Karpas-422 (cell line): ENCODE measurements around the gene PNPO. TPM values are rescaled to one million over a fixed set of nuclear protein-coding genes. Genes with fewer than 3 reads are reported as not detected.
"Not testable (repeated sequence)": the region's sequence is repeated elsewhere in the genome, so short reads cannot be mapped to it uniquely, and the experiment has no call there.

Experiments used
- DNase-seq: peaks from one replicate; pipeline ENCODE4 v3.0.0-alpha.2; 2015
- H2AFZ ChIP-seq: fragments of 200-600 bp; sonication (generic); 2 replicates; pipeline ENCODE4 v1.6.1; 2014; ENCODE audit warnings: antibody characterized with exemption, low read length, mixed read lengths
- H3K27ac ChIP-seq: fragments of 200-600 bp; sonication (generic); 2 replicates; pipeline ENCODE4 v1.5.1; 2014; ENCODE audit warnings: mild to moderate bottlenecking, low read length, moderate library complexity
- H3K27me3 ChIP-seq: fragments of 200-600 bp; sonication (generic); 2 replicates; pipeline ENCODE4 v1.6.1; 2014; ENCODE audit warnings: low read length, mixed read lengths
- H3K36me3 ChIP-seq: fragments of 200-600 bp; sonication (generic); 2 replicates; pipeline ENCODE4 v1.6.1; 2014; ENCODE audit warnings: low read length, mixed read lengths; ENCODE audit not compliant: insufficient read depth
- H3K4me1 ChIP-seq: fragments of 200-600 bp; sonication (generic); 2 replicates; pipeline ENCODE4 v1.6.1; 2014; ENCODE audit warnings: mild to moderate bottlenecking, low read length, mixed read lengths
- H3K4me2 ChIP-seq: fragments of 200-600 bp; sonication (generic); 2 replicates; pipeline ENCODE4 v1.6.1; 2014; ENCODE audit warnings: low read length, low read depth, mild to moderate bottlenecking; ENCODE audit not compliant: poor library complexity, severe bottlenecking
- H3K4me3 ChIP-seq: fragments of 200-600 bp; sonication (generic); 2 replicates; pipeline ENCODE4 v1.5.1; 2014; ENCODE audit warnings: mild to moderate bottlenecking, antibody characterized with exemption, low read length, mixed read lengths
- H3K79me2 ChIP-seq: fragments of 200-600 bp; sonication (generic); 2 replicates; pipeline ENCODE4 v1.6.1; 2014; ENCODE audit warnings: mild to moderate bottlenecking, low read length, mixed read lengths
- H3K9ac ChIP-seq: fragments of 200-600 bp; sonication (generic); 2 replicates; pipeline ENCODE4 v1.6.0; 2014; ENCODE audit warnings: low read length
- H3K9me2 ChIP-seq: fragments of 200-600 bp; sonication (generic), shearing (Covaris generic); replicated peaks from 2 replicates; pipeline ENCODE4 v1.6.0; 2014; ENCODE audit warnings: mild to moderate bottlenecking, low read length, moderate library complexity; ENCODE audit not compliant: insufficient read depth
- H3K9me3 ChIP-seq: fragments of 300-700, 200-600 bp; sonication (generic); 2 replicates; pipeline ENCODE4 v1.6.1; 2014; ENCODE audit warnings: low read length, mixed read lengths
- H4K20me1 ChIP-seq: fragments of 200-600 bp; sonication (generic); 2 replicates; pipeline ENCODE4 v1.6.1; 2014; ENCODE audit warnings: mild to moderate bottlenecking, antibody characterized with exemption, low read length, low read depth; ENCODE audit not compliant: insufficient read depth
- total RNA-seq: library from RNA; depleted of rRNA; stranded (reverse); fragments of >200 nt; shearing (Covaris generic); gene quantifications from 2 replicates; pipeline ENCODE4 v1.2.3, GENCODE V29; 2014; ENCODE audit warnings: low replicate concordance

The PNPO gene
- total RNA-seq, 1 experiment from 2014 or later: 26.8 TPM

DNA sequence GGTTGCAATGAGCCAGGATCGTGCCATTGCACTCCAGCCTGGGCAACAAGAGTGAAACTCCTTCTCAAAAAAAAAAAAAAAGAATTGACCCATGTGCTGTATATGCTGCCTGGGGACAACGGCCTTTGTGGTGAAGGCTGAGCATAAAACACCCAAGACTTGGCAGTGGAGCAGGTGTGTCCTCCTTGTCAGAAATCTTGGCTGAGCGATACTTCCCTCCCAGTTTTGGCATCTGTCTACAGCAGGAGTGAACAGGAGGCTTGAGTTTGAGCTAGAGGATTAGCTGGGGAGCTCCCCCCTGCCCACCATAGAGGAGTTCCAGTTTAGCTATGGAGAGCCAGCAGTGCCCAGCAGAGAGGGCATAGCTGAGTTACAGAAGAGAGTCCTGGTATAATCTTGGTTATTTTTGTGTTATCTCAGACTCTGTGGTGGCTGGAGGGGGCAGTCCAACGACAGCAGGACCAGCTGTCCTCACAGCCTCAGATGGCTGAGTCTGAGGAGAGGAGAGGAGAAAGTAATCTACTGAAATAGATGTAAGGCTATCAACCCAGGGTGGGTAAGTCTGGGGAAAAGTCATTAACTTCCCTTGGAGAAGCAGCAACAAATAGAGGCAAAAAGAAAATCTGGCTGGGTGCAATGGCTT lies 26.9 kb upstream of the PNPO start:
- Histone ChIP-seq H3K36me3 (no peaks in the 10 kb centered on the region), H3K4me2 (no peak overlapping the region), H3K9me3 (no peaks in the 10 kb centered on the region), H3K27ac (no peak overlapping the region), H3K27me3 (no peaks in the 10 kb centered on the region), H4K20me1 (no peaks in the 10 kb centered on the region), H2AFZ (no peak overlapping the region), H3K9ac (no peak overlapping the region), H3K79me2 (peaks cover 19% of the 10 kb centered on the region), H3K4me3 (no peak overlapping the region), H3K9me2 (no peaks in the 10 kb centered on the region), H3K4me1 (no peaks in the 10 kb centered on the region)
- DNase-seq: no peak

DNA sequence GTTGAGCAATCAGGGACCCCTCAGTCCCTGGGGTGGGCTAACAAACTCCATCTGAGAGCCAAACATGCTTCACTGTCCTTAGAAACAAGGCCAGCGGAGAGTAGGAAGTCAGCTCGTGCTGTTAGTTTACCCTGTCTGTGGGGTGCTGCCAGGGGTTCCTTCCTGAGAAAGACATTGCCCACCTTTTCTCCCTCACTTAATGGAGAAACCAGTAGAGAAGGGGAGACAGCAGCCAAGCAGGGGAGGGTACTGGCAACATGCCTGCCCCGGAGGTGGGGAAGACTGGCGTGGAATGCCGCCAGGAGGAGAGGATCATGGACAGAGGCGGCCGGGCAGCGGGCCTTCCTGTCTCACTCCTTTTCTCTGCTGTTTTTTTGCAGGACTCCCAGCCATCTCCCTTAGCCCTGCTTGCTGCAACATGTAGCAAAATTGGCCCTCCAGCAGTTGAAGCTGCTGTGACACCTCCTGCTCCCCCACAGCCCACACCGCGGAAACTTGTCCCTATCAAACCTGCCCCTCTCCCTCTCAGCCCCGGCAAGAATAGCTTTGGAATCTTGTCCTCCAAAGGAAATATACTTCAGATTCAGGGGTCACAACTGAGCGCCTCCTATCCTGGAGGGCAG lies 25.5 kb upstream of the PNPO start:
- Histone ChIP-seq H2AFZ (no peak overlapping the region), H3K36me3 (no peaks in the 10 kb centered on the region), H3K4me2 (no peak overlapping the region), H3K9me2 (no peaks in the 10 kb centered on the region), H3K4me3 (no peak overlapping the region), H3K9ac (no peak overlapping the region), H3K27ac (no peak overlapping the region), H3K9me3 (no peaks in the 10 kb centered on the region), H3K27me3 (no peaks in the 10 kb centered on the region), H3K4me1 (no peaks in the 10 kb centered on the region), H4K20me1 (no peaks in the 10 kb centered on the region), H3K79me2 (peaks cover 7% of the 10 kb centered on the region; the same call in 1 of the 2 replicates)
- DNase-seq: no peak

DNA sequence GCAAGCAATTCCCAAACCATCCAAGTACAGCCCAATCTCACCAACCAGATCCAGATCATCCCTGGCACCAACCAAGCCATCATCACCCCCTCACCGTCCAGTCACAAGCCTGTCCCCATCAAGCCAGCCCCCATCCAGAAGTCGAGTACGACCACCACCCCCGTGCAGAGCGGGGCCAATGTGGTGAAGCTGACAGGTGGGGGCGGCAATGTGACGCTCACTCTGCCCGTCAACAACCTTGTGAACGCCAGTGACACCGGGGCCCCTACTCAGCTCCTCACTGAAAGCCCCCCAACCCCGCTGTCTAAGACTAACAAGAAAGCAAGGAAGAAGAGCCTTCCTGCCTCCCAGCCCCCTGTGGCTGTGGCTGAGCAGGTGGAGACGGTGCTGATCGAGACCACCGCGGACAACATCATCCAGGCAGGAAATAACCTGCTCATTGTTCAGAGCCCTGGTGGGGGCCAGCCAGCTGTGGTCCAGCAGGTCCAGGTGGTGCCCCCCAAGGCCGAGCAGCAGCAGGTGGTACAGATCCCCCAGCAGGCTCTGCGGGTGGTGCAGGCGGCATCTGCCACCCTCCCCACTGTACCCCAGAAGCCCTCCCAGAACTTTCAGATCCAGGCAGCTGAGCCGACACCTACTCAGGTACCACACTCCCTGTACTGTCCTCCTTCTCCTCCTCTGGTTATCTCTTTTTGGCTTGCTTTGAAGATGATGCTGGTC lies 24.7 kb upstream of the PNPO start:
- no peak overlapping the region for H3K4me2 ChIP-seq
- no peak for DNase-seq

DNA sequence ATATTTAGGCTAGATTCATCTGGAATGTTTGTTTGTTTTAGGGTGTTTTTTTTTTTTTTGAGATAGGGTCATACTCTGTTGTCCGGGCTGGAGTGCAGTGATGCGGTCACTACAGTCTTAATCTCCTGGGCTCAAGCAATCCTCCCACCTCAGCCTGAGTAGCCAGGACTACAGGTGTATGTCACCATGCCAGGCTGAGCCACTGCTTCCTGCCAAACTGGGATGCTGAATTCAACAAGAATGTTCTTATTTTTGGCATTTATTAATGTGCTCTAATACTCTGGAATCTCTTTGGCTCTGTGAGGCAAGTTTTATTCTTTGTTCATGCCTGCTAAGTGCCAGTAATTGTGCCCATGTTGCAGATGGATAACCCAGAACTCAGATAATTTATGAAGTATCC lies 23.8 kb upstream of the PNPO start:
- 0 out of 2 replicates have a peak, but pooled peaks cover 2% of the 10 kb centered on the region for H3K79me2 ChIP-seq
- H3K4me3 ChIP-seq: no peak overlapping the region
- no peaks in the 10 kb centered on the region for H3K9me3 ChIP-seq
- H2AFZ ChIP-seq: no peak overlapping the region
- no peaks in the 10 kb centered on the region for H3K4me1 ChIP-seq
- no peak overlapping the region for H3K4me2 ChIP-seq
- H3K27ac ChIP-seq: no peak overlapping the region
- DNase-seq: no peak
- no peaks in the 10 kb centered on the region for H3K27me3 ChIP-seq
- H3K36me3 ChIP-seq: no peaks in the 10 kb centered on the region
- no peaks in the 10 kb centered on the region for H4K20me1 ChIP-seq
- H3K9me2 ChIP-seq: no peaks in the 10 kb centered on the region
- no peak overlapping the region for H3K9ac ChIP-seq

More for the DNA sequence above, 24.7 kb upstream of the PNPO start:
- Histone ChIP-seq H4K20me1 (no peaks in the 10 kb centered on the region), H3K27me3 (no peaks in the 10 kb centered on the region), H3K27ac (no peak overlapping the region), H3K9me3 (no peaks in the 10 kb centered on the region), H3K4me1 (no peaks in the 10 kb centered on the region), H3K4me3 (no peak overlapping the region), H3K9me2 (no peaks in the 10 kb centered on the region), H2AFZ (no peak overlapping the region), H3K36me3 (no peaks in the 10 kb centered on the region), H3K79me2 (peaks cover 7% of the 10 kb centered on the region; the same call in 1 of the 2 replicates), H3K9ac (no peak overlapping the region)

DNA sequence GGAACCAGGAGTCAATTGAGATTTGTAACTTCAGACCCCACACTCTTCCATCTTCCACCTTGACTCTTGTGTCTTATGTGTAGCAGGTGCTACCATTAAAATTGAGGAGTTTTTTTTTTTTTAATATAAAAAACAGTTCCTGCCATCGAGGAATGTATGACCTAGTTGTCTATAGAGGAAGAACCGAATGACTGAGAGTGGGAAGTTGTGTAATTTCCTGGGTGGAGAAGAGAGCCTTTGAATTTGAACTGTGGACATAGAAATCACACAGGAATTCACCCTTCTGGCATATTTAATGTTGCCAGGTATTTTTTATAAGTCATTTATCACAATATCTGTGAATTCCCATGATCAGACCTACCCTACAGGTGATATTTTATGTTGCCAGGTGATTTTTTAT lies 23.4 kb upstream of the PNPO start:
- Histone ChIP-seq H3K4me3 (no peak overlapping the region), H3K36me3 (peaks cover 1% of the 10 kb centered on the region; the same call in 1 of the 2 replicates), H3K27ac (no peak overlapping the region), H2AFZ (no peak overlapping the region), H3K9me3 (no peaks in the 10 kb centered on the region), H3K4me2 (no peak overlapping the region), H3K9ac (no peak overlapping the region), H3K9me2 (no peaks in the 10 kb centered on the region), H4K20me1 (no peaks in the 10 kb centered on the region), H3K27me3 (no peaks in the 10 kb centered on the region), H3K79me2 (0 out of 2 replicates have a peak, but pooled peaks cover 2% of the 10 kb centered on the region), H3K4me1 (no peaks in the 10 kb centered on the region)
- no peak for DNase-seq

DNA sequence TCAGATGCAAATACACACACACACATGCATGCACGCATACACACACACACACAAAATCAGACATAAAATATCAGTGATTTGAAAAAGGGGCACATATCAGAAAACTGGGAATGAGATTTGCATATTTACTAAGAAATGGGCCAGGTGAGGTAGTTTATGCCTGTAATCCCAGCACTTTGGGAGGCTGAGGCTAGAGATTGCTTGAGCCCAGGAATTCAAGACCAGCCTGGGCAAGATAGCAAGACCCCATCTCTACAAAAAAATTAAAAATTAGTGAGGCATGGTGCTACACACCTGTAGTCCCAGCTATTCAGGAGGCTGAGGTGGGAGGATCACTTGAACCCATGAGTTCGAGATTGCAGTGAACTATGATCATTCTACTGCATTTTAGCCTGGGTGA lies 22.4 kb upstream of the PNPO start:
- Histone ChIP-seq H3K27me3 (no peaks in the 10 kb centered on the region), H2AFZ (no peak overlapping the region), H3K9ac (no peak overlapping the region), H3K9me2 (no peaks in the 10 kb centered on the region), H4K20me1 (no peaks in the 10 kb centered on the region), H3K36me3 (peaks cover 4% of the 10 kb centered on the region; the same call in 1 of the 2 replicates), H3K4me2 (no peak overlapping the region), H3K27ac (no peak overlapping the region), H3K4me1 (no peaks in the 10 kb centered on the region), H3K9me3 (no peaks in the 10 kb centered on the region), H3K4me3 (no peak overlapping the region), H3K79me2 (no peaks in the 10 kb centered on the region)
- DNase-seq: no peak

DNA sequence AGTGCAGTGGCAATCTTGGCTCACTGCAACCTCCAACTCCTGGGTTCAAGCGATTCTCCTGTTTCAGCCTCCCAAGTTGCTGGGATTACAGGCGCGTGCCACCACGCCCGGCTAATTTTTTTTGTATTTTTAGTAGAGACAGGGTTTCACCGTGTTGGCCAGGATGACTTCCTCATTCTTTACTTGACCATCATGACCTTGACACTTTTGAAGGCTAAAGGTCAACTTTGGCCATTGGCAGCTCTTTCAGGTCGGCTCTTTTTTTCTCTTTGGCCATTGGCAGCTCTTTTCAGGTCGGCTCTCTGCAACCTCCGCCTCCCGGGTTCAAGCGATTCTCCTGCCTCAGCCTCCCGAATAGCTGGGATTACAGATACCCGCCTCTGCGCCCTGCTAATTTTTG lies 21.5 kb upstream of the PNPO start:
- not testable (repeated sequence) for H3K4me2 ChIP-seq, H3K9me2 ChIP-seq, H3K9ac ChIP-seq, H2AFZ ChIP-seq, DNase-seq, H3K4me1 ChIP-seq, H3K27me3 ChIP-seq, H3K9me3 ChIP-seq, H3K79me2 ChIP-seq, H4K20me1 ChIP-seq, H3K4me3 ChIP-seq, H3K36me3 ChIP-seq, H3K27ac ChIP-seq
